Renal cortical epithelial cell (primary cell): ENCODE results near the gene ADGRF1. TPM values are rescaled to one million over a fixed set of nuclear protein-coding genes. Genes with fewer than 3 reads are reported as not detected.
A peak's percentile ranks its signal among the peaks of the same experiment; 100 is the strongest.
"Not testable (repeated sequence)": the region's sequence is repeated elsewhere in the genome, so short reads cannot be mapped to it uniquely, and the experiment has no call there.

Experiments
- DNase-seq: peaks from one replicate; pipeline ENCODE4 v3.0.0-alpha.2; 2011; ENCODE audit warnings: low read depth
- total RNA-seq: library from RNA; depleted of rRNA; stranded (reverse); fragments of >200 nt; gene quantifications from 2 replicates; pipeline ENCODE4 v1.2.3, GENCODE V29; 2014

ADGRF1 gene
- total RNA-seq, 1 donor from 2014 or later, result 18.3 TPM

DNA sequence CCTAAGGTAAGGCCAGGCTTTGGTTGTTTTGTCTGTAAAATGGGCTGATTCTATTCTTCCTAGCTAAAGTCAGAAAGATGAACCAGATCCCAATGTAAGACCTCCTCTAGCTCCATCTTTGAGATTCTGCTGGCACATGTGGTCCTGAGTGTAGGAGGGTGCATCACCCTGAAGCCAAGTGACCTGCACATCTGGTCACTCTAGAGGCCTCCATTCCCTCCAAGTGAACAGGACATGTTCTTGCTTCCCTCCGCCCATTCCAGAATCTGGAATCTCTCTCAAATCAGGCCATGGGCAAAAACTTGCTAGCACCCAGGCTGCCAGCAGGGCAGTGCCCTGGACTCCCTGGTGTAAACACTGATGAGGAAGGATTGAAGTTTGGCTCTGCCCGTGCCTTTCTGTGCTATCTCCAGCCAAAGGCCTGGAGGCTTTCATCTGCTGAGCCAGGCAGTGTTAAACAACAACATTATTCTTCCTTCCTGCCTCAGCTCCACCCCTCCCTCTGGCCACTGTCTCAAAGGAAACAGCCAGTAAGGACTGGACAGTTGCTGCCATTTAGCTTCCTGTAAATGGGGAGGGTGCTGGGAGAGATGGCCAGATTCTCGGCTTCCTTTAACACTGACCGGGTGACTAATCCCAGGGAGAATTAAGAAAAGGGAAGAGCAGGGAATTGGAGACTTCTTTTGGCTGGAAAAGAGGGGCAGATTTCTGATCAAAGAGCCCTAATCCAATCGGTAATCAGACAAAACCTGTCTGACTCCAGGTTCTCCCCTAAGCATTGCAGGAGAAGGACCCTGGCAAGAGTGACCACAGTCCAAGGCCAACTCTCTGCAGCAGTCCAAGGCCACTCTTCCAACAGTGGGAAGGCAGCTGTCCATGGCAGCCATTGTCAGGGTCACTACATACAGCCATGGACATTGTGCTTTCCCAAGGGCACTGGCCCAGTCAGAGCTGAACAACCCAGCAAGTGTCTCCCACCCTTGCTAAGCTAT lies 19.5 kb upstream of the ADGRF1 start:
- no peak for DNase-seq

DNA sequence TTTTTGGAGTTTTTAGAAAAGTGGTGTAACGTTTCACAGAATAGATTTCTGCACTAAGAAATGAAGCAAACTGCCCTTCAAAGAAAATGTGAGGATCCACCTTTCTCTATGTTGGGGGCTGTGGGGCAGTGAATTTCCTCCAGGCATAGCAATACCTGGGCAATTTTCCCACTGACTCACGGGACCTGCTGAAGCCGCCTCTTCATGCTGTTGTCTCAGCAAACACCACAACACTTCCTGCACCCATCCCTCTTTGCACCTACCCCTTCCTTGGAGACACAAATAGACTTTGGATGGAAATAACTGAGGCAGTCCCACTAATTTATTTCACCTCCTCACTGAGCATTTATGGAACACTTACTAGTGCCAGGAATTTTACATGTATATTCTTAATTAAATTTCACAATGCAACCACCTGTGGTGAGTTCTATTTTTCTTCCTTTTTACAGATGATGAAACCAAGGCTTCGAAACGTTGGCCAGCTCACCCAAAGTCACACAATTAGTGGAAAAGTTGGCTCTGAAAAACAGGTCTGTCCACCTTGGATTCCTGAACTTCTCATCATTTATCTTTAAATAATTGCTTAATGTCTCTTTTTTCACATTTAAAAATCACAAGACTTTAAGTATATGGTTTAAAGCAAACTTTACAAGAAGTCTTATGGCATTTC lies 17.2 kb upstream of the ADGRF1 start:
- no peak for DNase-seq

DNA sequence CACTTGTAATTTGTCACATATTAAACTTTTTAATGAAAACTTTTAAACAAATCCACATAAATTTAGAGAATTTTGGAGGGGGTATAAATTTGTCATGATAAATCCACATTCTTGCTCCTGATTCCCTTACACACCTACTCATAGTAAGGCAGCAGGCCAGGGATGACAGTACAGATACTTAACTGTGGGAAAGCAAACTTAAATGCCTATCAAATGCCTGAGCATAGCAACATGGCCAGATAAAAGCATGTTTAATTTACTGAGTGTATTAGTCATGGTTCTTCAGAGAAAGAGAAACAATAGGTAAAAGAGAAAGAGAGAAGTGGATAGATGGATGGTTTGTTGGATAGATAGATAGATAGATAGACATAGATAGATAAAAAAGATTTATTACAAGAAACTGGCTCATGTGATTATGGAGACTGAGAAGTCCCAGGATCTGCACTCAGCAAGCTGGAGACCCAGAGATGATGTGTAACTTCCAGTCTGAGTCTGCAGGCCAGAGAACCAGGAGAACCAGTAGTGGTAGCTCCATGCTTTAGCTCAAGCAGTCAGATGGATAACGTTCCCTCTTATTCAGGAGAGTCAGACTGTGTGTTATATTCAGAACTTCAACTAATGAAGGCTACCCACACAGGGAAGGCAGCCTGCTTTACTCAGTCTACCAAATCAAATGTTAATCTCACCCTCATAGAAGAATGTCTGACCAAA lies 15.9 kb upstream of the ADGRF1 start:
- peak; percentile 83 for DNase-seq

DNA sequence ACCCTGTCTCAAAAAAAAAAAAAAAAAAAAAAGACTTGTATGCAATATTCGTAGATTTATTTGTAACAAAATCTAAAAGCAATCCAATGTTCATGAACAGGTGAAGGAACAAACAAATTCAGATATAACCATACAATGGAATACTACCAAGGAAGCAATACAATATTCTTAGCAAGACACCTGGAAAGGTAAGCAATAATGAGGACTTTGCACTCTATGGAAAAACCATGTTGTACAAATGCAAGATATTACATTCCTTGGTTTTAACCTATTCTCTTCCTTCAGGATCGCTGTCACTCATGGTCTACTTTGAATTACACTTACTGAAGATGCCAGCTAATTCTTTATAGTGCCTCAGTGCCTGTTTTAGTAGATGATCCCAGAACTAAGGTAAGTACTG lies 14.7 kb upstream of the ADGRF1 start:
- no peak for DNase-seq

DNA sequence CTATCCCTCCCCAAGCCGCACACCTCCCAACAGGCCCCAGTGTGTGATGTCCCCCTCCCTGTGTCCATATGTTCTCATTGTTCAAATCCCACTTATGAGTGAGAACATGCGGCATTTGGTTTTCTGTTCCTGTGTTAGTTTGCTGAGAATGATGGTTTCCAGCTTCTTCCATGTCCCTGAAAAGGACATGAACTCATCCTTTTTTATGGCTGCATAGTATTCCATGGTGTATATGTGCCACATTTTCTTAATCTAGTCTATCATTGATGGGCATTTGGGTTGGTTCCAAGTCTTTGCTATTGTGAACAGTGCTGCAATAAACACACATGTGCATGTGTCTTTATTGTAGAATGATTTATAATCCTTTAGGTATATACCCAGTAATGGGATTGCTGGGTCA lies 12.2 kb upstream of the ADGRF1 start:
- not testable (repeated sequence) for DNase-seq

DNA sequence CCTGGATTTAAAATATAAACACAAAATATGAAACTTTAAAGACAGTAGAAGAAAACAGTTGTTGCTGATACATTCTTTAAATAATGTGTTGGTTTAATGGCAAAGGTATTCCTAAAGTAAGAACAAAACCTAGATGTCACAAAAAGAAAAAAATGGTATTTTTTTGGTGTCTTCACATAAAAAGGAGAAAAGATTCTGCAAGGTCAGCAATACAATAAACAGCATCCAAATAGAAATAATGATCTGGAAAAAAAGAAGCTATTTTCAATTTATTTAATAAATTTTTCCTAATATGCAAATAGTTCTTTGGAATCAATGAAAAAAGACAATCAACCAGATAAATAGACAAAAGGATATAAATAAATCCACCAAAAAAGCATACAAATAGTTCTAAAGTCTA lies 6.5 kb upstream of the ADGRF1 start:
- no peak for DNase-seq

DNA sequence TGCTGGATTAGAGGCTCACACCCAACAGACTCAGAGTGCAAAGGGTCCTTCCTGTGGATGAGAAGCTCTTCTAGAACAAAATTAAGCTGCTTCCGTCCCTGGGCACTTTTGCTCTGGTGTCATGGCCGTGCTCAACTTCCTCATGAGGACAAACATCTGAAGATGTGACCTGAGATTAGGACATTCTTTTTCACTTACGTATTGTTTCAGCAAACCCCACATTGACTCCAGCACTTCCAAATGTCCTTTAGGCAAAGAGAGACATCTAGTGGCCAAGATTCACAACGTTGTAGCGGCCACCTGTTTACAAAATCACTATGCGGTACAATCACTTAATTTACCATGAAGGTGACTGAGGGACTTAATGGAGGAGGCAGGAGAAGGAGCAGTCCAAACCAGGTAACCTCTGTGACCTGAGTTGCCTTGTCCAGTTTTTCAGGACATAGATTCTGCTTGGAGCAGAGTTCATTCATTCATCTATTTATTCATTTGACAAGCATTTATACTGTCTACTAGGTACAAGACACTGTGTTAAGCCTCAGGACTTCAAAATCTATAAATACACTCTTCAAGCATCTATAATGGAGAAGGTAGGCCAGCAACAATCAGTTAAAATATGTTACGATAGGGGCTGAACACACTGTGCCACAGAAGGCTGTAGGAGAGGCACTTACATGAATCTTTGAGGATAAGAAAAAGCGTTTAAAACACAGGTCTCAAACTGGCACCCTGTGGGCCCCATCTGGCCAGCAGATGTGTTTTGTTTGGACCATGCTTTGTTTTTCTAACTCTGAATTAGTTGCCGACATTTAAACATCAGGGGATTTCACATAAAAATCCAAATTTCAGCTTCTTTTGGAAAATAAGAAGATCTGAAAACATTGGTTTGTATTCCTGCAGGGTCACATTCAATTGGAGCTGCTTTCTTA lies 5.6 kb upstream of the ADGRF1 start:
- DNase-seq, result peak; percentile 90

DNA sequence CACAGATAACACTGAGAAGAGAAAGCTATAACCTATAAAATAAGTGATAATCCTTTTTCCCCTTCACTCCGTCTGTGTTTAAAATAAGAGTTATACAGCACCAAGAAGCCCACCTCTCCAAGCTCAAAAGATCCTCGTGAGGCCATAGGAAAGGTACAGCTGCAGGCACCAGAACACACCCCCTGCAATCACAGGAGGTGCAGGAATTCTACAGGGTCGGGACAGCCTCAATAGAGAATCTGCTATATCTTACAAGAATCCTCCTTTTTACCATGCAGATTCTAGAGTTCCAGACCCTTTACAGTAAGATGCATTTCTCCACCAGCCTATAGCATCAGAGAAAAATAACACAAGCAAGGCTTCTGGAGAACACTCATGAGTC lies 5.0 kb upstream of the ADGRF1 start:
- no peak for DNase-seq

DNA sequence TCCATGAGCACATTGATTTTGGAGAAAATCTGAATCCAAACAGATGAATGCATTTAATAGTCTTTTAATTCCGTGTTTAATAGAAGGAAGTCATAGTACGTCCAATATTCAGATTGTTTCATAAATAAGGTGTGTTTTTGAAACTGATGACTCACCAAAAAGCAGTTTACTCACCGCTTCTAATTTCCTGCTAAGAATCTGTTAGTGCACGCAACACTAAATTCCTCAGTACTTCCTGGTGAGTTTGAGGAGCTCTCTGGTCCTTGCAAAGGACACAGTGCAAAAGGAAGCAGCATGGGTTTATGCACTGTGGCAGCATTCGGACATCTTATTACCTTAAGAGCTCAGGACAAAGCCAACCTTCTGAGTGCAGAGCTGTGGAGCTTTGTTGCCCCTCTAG lies 2.3 kb upstream of the ADGRF1 start:
- DNase-seq, result peak; percentile 97

DNA sequence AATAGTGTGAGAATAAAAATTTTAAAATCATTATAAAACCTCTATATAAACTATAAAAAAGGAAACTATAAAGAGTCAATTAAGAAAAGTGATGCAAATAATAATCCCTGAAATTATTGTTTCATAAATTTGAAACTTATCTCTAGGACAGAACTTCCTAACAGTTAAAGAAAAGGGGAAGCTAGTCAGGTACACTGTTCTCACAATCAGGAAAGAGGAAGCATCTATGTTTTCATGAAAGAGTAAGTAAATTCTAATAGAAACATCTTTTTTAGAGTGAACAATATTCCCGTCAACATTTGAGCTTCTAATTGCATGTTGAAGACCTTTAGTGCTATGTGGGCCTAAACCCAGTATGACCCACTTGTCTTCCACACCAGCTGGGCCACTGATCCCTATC lies 1.2 kb upstream of the ADGRF1 start:
- no peak for DNase-seq

DNA sequence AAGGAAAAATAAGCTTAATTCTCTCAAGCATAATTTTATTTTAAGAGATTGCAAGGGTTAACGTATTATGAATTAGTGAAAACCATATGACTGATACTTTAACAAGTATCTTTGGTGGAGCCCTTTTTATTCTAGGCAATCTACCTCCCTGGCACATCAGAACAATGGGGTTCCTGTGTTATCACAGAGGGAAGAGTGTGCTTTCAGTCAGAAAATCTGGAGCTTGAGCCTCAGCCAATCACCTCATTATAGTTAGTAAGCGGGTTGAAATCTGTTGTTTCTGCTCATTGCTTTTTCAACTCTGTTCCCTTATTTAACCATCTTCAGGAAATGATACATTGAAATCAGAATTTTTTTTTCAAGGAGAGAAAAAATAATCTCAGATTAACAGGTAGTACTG lies 391 bp downstream of the ADGRF1 start:
- DNase-seq, result peak; percentile 13

DNA sequence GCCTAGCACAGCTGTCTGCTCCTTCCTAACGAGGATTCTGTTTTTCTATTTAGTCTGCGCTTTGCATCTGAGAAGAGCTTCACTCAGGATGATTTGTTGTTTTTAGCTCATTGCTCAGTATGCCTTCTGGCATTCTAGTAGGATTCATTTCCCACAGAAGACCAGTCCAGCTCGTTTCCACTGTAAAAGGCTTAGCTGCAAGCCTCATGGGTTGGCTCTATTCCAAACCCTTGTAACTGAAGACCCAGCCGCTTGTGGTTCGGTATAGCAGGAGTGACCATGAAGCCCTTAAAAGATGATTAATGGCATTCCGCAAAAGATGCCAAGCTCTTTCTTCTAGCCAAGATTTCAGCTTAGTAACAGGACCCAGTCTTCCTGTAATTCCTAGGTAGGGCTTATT lies 7.2 kb downstream of the ADGRF1 start:
- DNase-seq, result peak; percentile 99

DNA sequence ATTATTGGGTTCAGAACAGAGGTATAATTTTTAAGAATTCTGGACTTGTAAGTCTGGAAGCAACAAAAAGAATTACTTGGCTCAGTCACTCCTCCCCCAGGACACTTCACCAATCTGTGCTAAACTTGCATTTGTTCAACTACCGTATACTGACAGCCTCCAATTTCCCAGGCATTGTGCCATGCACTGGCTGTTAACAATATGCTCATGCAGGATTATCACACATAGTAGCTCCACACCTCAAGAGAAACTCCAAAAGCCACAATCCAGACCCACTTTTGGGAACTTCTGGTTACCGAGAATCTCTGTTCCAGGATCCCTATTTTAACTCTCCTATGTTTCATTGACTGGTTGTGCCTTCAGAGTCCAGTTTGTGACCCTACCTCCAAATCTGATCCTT lies 7.7 kb downstream of the ADGRF1 start:
- DNase-seq, result peak; percentile 15

DNA sequence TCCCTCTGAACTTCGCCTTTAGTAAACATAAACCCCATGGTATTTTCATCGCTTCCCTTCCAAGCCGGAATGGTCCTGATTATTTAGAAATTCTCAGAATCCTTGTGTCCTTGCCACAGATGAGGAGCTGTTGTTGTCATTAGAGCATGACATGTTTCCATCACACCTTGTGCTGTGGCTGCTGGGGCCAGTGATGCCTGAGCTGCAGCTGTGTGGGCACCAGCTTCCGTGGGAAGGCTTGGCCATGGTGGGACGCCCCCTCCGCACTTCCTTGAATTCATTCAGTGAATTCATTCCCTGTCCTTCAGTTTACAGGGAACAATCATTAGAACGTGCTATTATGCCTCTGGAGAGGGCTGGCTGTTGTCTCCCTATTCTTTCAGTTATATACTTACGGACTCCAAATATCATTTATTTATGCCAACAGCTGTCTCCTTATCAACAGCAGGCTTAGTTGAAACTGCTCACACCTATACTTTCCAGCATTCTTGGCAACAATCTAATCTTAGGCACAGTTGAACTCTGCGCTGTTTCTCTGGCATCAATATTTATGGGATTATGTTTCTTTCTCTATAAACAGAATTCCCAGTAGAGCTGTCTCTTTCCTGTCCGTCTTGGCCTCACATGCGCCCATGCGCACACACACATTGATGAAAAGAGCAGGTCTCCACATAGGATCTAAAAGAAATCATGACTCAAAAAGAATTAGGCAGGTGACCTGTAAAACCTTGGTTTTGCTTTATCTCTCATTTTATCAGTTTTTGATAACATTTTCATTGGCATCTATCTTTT lies 9.0 kb downstream of the ADGRF1 start:
- no peak for DNase-seq

DNA sequence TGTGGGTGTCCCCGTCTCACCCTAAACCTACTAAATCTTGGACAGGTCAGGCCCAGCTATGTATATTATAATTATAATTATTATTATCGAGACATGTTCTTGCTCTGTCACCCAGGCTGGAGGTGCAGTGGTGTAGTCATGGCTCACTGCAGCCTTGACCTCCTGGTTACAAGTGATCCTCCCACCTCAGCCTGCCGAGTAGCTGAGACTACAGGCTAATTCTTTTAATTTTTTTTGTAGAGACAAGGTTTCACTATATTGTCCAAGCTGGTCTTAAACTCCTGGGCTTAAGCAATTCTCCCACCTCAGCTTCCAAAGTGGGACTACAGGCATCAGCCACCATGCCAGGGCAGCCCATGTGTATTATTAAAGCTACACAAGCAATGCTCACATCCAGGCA lies 10.5 kb downstream of the ADGRF1 start:
- DNase-seq, result no peak

DNA sequence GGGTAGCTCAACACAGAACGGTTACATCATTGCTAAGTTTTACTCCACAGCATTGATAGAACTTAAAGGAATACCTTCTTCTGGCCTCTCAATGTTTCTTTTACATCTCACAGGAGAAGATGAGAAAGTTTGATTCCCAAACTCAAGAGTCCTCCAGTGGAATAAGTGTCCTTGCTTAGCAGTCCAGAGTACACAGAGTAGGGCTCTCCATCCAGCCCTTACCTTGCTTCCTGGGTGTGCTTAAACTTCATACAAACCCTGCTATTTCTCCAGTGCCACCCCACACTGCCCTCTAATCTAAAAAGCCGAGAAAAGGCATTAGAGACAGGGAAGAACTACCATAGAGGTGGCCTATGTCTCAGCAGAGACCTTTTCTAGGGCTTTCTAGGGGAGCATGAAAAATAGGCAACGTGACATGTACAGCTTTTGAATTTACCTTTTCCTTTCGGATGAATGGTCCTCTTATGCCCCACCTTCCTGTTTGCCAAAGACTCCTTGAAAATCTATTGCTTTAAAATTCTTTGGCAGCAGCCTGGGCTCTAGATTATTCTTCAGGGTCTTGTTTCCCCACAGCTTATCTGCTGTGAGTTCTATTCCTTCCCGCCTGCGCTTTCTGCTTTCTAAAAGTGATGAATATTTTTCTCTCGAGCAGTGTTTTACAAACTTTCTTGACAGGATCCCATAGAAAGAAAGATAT lies 12.1 kb downstream of the ADGRF1 start:
- no peak for DNase-seq

DNA sequence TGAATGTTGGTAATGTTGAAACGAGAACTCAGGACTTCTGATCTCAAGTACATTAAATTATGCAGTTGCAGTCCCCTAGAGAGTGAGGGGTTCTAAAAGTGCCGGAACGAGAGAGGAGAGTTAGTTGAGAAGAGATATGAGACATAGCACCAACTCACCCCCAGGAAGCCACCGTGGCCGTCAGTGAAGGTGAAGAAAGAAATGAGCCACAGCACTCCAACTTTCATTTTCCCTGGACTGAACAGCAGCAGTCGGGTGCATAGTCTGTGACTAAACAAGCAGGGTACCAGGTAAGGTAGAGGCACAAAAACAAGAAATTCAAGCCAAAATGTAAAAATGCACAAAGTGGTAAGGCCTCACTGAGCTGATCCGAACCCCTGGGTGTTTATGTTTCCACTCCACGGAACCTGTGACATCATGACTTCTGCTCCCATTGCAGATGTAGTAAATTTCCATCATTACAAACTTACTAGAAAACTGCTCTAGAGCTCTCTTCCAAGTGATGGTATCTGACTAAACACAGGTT lies 13.2 kb downstream of the ADGRF1 start:
- DNase-seq, result peak; percentile 39

DNA sequence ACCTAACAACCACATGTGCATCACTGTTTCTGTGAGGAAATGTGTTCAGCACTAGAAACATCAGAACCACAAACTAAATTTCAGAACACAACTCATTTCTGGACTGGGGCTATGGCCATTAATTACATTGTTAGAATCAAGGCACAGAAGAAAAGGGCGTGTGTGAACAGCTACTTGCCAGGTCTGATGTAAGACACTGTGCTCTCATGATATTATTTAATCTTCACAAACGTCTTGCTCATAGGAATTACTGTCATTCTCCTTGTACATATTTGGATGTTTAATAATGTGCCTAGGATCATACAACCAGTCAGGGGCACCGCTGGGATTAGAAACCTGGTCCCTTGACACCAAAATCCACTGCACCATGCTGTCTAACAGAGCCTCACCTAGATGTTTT lies 14.8 kb downstream of the ADGRF1 start:
- no peak for DNase-seq

DNA sequence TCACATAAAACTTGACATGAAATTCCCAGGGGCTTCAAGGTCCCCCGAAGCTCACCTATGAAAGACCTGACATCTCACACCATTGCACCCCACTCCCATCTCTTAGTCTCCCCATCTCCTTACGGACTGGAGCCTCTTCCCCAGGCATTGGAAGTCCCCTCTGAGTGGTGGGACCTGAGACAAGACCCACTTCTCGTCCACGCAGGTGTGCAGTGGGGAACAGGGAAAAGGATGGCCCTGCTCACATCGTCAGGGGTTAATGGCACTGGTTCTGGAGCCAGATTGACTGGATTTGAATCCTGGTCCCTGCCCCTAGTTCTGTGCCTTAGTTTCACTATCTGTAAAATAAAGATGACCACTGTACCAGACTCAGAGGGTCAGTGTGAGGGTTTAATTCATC lies 15.5 kb downstream of the ADGRF1 start:
- DNase-seq, result no peak

DNA sequence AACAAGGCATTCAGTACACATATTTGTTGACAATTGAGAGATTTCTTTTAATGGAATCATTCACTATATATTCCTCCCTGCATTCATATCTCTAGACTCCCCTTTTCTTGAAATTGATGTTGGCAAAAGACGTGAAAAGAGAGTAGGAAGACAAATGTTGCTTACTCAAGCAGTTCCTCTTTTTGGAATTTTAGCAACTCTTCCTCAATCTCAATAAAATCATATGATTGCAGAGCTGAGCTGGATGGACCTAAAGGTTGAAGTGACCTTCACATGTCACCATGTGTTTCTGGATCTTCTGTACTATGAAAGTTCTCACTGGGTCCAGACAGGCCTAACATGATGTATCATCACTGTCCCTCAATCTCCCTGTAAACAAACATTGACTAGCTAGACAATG lies 18.6 kb downstream of the ADGRF1 start:
- DNase-seq, result no peak
